ENCODE results near the gene KDM2B.

KDM2B gene

DNA sequence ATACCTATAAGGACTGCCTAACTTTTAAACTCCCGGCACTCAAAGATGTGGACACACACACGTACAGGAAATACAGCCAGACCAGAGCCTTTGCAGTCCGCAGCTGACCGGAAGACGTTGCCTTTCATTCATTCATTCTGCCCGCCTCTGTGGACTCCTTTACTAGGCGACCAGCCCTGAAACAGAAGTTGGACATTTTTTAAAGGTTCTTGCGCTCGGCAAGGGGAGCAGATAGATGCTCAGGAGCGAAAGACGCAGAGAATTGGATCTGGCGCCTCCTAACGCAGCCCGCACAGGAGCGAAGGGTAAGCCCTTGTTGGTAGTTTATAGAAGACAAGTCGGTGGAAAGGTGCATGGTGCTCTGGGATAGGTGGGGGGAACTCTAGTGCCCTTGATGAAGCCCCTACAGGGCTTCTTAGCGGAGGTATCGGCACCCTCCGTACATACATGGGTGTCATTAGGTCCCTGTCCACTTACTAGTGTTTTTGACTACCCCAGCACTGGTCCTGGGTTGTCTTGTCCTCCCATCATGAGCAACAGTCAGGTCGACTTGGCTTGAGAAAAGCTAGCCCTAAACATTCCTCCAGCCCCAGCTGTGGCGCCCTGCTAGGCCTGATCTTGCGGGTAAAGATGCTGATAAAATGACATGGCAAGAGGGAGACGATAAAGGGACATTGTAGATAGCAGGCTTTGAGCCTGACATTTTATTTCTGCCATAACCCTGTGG is at the start of gene KDM2B:
Gene KDM2B (minus strand): TSS at position 65 of the 727 bp plus-strand sequence. CDS start 112 bp downstream, outside the sequence.
- no peak for DNase-seq (ENCODE audit: low read depth in 2 of 2)

DNA sequence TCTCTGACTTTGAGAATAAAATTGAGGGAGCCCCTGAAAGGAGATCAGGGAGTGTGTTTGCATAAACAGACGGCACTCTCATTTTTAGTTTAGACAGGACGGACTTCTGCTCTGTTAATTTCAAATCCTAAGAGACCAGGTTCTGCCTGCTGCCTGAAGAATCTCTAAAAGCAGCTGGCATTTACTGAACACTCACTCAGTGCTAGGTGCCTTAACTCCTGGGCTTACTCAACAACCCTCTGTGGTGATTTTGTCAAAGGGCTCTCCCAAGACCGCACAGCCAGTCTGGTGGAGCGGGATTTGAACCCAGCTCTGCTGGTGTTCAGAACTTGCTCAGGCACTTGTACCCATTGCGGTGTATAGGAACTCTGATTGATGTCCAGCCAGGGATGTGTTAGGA is 47.7 kb upstream of the KDM2B start:
- DNase-seq (ENCODE audit: low read depth in 2 of 2), result no peak

DNA sequence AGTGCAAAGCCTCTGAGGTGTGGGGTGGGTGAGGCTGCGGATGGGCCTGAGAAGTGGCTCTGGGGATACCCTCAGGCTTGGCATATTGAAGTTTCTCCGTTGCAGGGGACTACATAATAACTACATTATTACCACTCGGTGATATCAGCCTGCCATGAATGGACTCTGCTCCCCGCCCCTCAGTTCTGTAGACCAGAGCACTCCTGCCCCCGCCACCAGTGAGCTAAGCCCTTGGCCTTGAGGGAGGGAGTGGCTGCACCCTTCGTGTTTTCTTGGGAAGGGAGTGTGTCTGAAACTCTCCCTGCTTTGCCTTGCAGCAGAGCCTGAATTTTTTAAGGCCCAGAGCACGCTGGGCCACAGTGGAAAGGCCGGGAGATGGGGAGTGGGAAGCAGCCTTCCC is 47.2 kb upstream of the KDM2B start:
- DNase-seq (ENCODE audit: low read depth in 2 of 2), result no peak

DNA sequence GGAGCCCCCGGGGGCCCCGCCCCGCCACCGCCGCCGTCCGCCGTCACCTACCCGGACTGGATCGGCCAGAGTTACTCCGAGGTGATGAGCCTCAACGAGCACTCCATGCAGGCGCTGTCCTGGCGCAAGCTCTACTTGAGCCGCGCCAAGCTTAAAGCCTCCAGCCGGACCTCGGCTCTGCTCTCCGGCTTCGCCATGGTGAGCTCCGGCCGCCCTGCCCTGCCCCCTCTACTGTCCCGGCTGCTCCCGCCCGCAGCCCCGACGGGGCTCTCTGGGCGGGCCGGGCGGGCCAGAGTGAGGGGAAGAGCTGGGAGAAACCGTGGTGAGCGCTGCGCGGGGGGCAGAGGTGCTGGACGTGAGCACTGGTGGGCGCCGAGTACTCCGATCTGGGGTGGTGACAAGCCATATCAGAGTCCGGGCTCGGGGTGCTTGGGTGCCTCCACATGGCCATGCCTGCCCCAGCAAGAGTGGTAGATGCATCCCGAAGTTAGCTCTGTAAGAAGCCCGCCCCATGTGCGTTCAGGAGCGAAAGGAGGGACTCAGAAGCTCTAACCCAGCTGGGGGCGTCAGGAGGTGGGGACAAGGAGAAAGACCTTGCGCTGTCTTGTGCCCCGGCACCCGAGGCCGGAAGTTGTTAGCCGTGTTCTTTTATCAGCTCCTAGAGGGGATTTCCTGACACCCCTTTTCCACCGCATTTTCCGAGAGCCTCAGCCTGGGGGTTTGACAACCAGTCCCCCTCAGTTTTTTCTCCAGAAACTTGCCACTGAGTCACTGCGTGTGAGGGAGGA is 46.2 kb upstream of the KDM2B start:
- DNase-seq (ENCODE audit: low read depth in 2 of 2), result peak; percentile 86 to 94

DNA sequence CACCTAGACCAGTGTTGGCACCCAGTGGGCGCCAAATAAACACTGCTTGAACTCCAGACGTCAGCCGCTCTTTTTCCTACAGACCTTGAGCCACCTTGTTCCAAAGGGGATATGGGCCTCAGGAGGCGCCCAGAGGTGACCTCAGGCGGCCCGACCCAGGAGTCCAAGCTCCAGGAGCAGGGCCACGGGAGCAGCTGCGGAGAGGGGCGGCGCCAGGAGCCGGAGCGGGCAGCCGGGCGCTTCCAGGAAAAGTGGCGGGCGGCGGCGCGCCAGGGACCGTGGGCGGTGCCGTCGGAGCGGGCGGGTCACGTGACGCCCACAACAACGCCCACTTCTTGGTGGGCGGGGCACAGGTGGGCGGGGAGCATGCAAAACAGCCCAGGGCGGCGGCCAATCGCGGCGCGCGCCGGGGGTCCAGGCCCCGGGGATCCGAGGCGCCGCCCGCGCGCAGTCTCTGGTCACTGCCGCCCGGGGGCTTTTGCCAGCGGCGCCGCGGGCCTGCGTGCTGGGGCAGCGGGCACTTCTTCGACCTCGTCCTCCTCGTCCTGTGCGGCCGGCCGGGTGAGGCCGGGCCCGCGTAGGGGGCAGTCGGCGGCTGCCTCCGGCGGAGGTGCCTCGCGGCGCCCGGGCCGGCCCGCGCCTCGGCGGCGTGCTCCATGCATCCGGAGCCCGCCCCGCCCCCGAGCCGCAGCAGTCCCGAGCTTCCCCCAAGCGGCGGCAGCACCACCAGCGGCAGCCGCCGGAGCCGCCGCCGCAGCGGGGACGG is 45.4 kb upstream of the KDM2B start, which contains the start of gene ORAI1:
Gene ORAI1 (plus strand): TSS at position 444 of the 766 bp plus-strand sequence.
- DNase-seq (ENCODE audit: low read depth in 2 of 2), result peak; percentile 92 to 97

DNA sequence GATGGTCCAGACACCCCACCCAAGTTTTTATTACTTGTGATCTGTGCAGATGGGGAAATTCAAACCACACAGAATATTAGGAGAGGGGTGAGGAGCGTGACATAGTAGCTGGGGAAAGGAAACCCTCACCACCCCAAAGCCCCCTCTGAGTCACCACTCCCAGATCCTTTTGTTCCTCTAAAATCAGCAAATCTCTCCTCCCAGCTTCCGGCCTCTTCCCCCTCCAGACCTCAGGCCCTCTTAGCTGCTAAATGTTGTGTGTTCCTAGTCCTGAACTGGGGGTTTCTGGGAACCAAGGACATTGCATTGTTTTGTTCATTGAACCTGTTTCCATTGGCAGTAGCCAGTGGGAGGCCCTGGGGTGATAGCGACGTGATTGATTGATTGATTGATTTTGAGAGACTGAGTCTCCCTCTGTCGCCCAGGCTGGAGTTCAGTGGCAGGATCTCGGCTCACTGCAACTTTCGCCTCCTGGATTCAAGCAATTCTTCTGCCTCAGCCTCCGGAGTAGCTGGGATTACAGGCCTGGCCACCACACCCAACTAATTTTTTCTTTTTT is 39.6 kb upstream of the KDM2B start:
- DNase-seq (ENCODE audit: low read depth in 2 of 2), result no peak

DNA sequence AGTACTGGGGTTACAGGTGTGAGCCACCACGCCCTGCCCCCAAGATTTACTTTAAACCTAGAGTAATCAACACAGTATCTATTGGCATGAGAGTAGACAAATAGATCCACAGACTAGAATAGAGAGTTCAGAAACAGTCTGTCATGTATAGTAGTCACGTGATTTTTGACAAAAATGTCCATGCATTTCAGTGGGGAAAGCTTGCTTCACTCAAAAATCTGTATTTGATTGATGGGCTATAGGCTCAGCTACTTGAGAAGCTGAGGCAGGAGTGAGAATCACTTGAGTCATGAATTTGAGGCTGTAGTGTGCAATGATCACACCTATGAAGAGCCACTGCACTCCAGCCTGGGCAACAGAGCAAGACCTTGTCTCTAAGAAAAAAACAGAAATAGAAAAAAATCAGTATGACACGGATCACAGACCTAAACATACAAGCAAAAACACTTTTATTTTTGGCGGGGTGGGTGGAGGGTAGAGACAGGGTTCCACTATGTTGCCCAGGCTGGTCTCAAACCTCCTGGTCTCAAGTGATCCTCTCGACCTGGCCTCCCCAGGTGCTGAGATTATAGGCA is 37.9 kb upstream of the KDM2B start:
- no peak for DNase-seq (ENCODE audit: low read depth in 2 of 2)

DNA sequence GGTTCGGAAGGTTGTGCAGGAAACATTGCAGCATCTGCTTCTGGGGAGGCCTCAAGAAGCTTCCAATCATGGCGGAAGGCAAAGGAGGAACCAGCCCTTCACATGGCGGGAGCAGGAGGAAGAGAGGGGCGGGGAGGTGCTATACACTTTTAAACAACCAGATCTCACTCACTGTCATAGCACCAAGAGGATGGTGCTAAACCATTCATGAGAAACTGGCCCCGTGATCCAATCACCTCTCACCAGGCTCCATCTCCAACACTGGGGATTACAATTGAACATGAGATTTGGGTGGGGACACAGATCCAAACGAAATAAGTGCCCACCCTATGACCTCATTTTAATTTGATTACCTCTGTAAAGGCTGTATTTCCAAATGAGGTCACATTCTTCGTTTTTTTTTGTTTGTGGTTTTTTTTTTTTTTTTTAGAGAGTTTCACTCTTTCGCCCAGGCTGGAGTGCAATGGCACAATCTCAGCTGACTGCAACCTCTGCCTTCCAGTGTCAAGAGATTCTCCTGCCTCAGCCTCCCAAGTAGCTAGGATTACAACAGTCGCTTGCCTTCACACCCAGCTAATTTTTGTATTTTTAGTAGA is 34.1 kb upstream of the KDM2B start:
- no peak for DNase-seq (ENCODE audit: low read depth in 2 of 2)

DNA sequence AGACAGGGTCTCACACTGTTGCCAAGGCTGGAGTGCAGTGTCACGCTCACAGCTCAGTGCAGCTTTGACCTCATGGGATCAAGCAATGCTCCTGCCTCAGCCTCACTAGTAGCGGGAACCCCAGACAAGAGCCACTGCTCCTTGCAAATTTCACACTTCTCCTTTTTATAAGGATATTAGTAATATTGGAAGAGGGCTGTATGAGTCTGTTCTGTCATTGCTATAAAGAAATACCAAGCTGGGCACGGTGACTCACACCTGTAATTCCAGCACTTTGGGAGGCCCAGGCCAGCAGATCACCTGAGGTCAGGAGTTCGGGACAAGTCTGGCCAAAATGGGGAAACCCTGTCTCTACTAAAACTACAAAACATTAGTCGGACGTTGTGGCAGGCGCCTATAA is 32.6 kb upstream of the KDM2B start:
- no peak for DNase-seq (ENCODE audit: low read depth in 2 of 2)

DNA sequence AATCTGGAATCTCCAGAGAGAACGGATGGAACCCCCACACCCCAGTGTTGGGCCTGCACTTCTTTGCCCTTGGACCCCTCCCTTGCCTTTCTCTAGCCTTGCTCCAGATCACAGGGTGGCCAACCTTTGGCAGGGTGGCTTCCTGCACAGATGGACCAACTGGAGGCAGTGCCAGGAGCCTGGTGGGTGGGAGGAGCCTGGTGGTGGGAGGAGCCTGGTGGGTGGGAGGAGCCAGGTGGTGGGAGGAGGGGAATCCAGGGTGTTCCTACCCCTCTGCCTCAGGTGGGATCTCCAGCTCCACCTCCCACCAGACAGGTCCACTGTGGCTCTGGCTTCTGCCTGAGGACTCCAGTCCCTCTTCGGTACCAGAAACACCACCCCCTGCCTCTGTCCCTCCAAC is 30.5 kb upstream of the KDM2B start:
- DNase-seq (ENCODE audit: low read depth in 2 of 2), result no peak

DNA sequence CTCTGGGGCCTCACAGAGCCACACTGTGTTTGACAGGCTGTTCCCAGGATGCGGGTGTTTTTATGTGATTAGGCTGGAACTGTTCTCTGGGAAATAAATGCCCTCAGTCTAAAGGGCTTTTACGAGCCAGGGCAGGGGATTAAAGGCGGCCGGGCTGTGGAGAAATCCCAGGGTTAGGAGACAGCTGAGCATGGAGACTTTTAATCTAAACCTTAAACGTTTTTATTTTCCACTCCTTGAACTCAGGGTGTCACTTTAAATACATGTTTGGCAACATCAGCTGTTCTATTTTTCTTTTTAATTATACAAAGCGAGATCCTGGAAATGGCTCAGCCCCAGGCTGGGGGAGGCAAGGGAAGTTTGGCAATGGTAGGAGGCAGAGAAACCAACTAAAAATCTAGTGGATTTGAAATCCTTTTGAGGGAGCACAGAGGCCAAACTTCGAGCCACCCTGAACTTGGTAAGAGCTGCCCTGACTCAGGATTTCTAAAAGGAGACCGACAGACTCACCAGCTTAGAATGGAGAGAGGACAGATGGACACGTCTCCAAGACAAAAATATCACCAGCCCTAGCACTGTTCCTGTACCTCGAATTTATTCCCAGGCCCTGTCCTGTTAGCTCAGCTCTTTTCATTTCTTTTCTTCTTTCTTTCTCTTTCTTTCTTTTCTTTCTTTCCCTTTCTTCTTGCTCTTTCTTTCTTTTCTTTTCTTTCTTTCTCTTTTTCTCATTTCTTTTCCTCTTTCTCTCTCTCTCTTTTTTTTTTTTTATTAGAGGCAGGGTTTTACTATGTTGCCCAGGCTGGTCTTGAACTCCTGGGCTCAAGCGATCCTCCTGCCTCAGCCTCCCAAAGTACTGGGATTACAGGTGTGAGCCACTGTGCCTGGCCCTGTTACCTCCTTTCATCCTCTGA is 29.7 kb upstream of the KDM2B start:
- DNase-seq (ENCODE audit: low read depth in 2 of 2), result no peak

DNA sequence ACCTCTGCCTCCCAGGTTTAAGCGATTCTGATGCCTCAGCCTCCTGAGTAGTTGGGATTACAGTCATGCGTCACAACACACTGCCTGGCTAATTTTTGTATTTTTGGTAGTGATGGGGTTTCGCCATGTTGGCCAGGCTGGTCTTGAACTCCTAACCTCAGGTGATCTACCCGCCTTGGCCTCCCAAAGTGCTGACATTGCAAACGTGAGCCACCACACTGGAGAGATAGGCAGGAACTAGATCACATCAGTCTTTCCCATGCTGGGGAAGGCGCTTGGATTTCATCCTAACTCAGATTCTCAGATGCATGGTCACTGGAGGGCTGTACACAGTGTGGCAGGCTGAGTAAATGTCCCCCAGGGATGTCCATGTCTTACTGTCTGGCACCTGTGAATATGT is 27.5 kb upstream of the KDM2B start:
- no peak for DNase-seq (ENCODE audit: low read depth in 2 of 2)

DNA sequence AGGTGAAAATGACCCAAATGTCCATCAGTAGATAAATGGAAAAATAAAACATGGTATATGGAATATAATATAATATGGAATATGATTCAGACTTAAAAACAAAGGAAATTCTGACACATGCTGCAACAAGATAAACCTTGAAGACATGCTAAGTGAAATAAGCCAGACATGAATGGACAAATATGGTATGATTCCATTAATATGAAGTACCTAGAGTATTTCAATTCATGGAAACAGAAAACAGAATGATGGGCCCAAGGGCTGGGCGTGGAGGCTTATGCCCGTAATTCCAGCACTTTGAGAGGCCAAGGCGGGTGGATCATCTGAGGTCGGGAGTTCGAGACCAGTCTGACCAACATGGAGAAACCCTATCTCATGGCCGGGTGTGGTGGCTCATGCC is 22.8 kb upstream of the KDM2B start:
- no peak for DNase-seq (ENCODE audit: low read depth in 2 of 2)

DNA sequence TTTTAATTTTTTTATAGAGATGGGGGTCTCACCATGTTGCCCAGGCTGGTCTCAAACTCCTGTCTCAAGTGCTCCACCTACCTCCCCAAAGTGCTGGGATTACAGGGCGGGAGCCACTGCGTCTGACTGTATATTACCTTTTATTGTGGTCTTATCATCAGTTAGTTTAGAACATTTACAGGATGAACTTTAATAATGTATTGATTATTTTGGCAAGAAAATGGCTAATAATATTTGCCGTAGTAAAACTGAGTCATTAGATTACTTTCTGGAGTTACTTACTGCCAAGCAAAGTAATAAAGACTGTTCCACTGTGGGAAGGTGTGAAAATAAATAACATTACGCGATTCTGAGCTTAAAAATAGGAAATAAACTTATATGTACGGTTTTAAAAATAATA is 21.9 kb upstream of the KDM2B start:
- DNase-seq (ENCODE audit: low read depth in 2 of 2), result no peak

DNA sequence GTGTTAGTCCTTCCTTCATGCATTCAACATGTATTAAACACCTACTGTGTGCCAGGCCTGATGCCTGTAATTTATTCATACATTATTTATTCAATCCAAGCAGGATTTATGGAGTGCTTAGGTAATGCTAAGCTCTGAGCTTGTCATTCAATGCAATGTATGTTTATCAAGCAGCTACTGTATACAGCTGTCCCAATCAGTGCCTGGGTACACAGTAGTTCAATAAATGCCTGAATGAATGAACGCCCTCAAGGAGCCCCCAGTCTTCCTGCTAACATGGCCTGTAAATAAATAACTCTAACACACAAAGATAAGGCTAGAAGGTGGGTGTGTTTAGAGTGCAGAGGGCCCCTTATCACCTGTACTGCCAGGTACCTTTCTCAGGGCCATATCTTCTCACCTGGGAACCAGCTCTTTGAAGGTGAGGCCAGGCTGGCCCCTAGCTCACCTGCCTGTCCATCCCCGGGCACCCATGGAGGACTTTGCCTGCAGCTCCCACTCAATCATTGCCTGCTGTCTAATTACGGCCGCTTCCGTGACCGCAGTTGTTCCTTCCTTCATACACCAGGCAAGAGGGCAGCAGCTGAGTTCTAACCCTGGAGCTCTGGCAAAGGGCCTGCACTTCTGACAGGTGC is 20.0 kb upstream of the KDM2B start:
- DNase-seq (ENCODE audit: low read depth in 2 of 2), result no peak

DNA sequence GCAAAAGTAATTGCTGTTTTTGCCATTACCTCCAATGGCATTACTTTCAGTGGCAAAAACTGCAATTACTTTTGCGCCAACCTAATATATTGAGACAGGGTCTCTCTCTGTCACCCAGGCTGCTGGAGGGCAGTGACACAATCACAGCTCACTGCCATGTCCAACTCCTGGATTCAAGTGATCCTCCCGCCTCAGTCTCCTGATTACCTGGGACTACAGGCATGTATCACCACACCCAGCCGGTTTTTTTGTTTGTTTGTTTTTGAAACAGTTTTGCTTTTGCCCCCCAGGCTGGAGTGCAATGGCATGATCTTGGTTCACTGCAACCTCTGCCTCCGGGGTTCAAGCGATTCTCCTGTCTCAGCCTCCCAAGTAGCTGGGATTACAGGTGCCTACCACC is 15.7 kb upstream of the KDM2B start:
- no peak for DNase-seq (ENCODE audit: low read depth in 2 of 2)

DNA sequence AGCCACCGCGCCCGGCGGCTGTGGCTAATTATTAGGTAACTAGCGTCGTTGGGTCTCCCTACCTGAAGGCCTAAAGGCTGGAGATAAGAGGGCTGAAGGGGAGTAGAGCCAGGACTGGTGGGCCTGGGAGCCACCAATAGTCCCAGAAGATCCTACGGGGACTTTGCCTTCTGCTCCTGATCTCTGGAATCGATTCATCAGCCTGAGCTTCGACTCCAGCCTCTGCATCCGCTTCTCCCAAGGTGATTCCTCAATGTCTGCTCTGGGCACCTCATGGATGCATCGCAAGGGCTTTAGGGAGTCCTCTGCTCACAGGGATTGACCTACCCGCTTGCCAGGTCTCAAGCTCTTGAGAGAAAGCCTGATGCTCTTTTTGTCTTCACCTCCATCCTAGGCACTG is 14.7 kb upstream of the KDM2B start:
- no peak for DNase-seq (ENCODE audit: low read depth in 2 of 2)

DNA sequence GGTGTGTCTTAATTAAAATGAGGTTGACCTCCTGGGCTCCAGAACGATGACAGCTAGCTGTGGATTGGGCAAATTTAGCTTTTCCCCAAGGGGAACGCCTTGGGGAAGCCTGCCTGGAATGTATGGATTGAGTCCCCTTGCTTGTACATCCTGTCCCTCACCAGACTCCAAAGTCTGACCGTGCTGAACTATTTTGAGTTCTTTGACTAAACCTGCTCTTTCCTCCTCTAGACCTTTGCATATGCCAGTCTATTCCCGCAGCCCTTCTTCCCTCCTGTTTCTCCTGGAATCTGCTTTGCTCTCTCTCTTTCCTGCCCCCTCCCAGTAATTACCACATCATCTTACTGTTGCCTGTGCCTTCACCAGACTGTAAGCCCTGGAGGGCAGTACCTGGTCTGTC is 11.5 kb upstream of the KDM2B start:
- DNase-seq (ENCODE audit: low read depth in 2 of 2), result no peak

DNA sequence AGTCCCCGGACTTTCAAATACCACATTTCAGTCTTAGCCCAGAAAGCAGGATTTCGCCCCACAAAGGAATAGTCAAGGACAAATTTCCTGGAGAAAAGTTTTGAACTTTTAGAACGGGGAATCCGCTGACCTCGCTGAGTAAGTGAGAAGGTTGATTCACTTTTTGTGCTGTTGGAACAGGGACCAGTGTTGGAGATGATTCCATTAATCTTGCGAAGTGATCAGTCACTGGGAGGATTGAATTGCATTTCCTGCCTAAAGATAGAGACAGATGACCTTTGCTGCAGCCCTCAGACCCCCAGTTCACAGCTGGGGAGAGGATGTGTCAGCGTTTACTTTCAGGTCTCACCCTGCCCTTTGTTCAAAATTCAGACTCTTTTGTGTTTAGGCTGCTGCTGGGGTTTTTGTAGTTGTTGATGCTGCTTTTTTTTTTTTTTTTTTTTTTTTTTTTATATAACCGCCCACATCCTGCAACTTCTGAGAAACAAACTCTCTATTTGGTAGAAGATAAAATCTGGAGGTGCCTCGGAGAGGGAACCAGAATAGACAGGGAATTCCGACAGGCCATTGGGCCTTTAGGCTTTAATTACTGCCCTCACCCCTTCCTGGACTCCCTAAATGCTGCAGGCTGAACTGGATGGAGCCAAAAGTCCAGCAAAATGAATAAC is 9.8 kb upstream of the KDM2B start:
- DNase-seq (ENCODE audit: low read depth in 2 of 2), result peak; percentile 40 to 58

Measured in stimulated activated CD8-positive, alpha-beta memory T cell treated with anti-CD3 and anti-CD28 coated beads, Interleukin-15, amount 100 ng/mL, for 4 hours (primary cell).